RWPE2 (cell line): ENCODE measurements around the gene SYCP1.

Source experiments
- ATAC-seq: fragments of 200-7000 bp; cut with Tn5 transposase; 3 replicates; pipeline ENCODE4 v1.9.1; 2021; ENCODE audit warnings: low read depth
- DNase-seq: peaks from one replicate; pipeline ENCODE4 v3.0.0-alpha.2; 2020; ENCODE audit warnings: low spot score
- H3K27ac ChIP-seq: fragments of 450-650 bp; 2 replicates; pipeline ENCODE4 v1.5.1; 2017; ENCODE audit warnings: mild to moderate bottlenecking; ENCODE audit not compliant: poor library complexity, severe bottlenecking
- H3K27me3 ChIP-seq: fragments of 250-450 bp; sonication (Bioruptor Pico); 2 replicates; pipeline ENCODE4 v1.5.1; 2021; ENCODE audit warnings: mild to moderate bottlenecking, moderate library complexity; ENCODE audit not compliant: insufficient read depth, poor library complexity, severe bottlenecking
- H3K36me3 ChIP-seq: fragments of 250-450 bp; sonication (Bioruptor Pico); 2 replicates; pipeline ENCODE4 v1.5.1; 2020; ENCODE audit warnings: low read depth, mild to moderate bottlenecking, moderate library complexity
- H3K4me1 ChIP-seq: fragments of 250-450 bp; sonication (Bioruptor Pico); 2 replicates; pipeline ENCODE4 v1.5.1; 2021; ENCODE audit warnings: mild to moderate bottlenecking, moderate library complexity; ENCODE audit not compliant: insufficient read depth, poor library complexity, severe bottlenecking
- H3K4me3 ChIP-seq: fragments of 250-450 bp; sonication (Bioruptor Pico); 2 replicates; pipeline ENCODE4 v1.5.1; 2021; ENCODE audit warnings: mild to moderate bottlenecking, moderate library complexity; ENCODE audit not compliant: severe bottlenecking
- H3K9me3 ChIP-seq: fragments of 250-450 bp; sonication (Bioruptor Pico); 2 replicates; pipeline ENCODE4 v1.5.1; 2021; ENCODE audit warnings: mild to moderate bottlenecking, moderate library complexity; ENCODE audit not compliant: severe bottlenecking
- CTCF ChIP-seq: fragments of 450-650 bp; IDR thresholded peaks from one replicate; pipeline ENCODE4 v1.5.1; 2017; ENCODE audit warnings: mild to moderate bottlenecking, moderate library complexity; ENCODE audit not compliant: poor library complexity, severe bottlenecking

SYCP1 gene

GRCh38 chr1:114988095-114988494, 133.4 kb downstream of the SYCP1 start:
- ATAC-seq (no peak), DNase-seq (no peak)
- Histone ChIP-seq H3K4me3 (no peak overlapping the region), H3K9me3 (no peaks in the 10 kb centered on the region), H3K36me3 (no peaks in the 10 kb centered on the region), H3K4me1 (peaks cover 4% of the 10 kb centered on the region), H3K27me3 (no peaks in the 10 kb centered on the region), H3K27ac (no peak overlapping the region)
- TF ChIP-seq CTCF = no peak

GRCh38 chr1:114997510-114998289, 143.0 kb downstream of the SYCP1 start:
- Histone ChIP-seq H3K36me3 (no peaks in the 10 kb centered on the region), H3K27me3 (peaks cover 5% of the 10 kb centered on the region), H3K27ac (no peak overlapping the region), H3K9me3 (no peaks in the 10 kb centered on the region), H3K4me1 (no peaks in the 10 kb centered on the region), H3K4me3 (no peak overlapping the region)
- no peak for TF ChIP-seq CTCF
- DNase-seq = no peak
- ATAC-seq = no peak

- no peak for DNase-seq
- Histone ChIP-seq H3K4me3 (no peak overlapping the region), H3K9me3 (no peaks in the 10 kb centered on the region), H3K36me3 (no peaks in the 10 kb centered on the region), H3K27ac (no peak overlapping the region), H3K4me1 (no peaks in the 10 kb centered on the region), H3K27me3 (no peaks in the 10 kb centered on the region)
- ATAC-seq = no peak
- no peak for TF ChIP-seq CTCF
These were observed 151.5 kb downstream of the SYCP1 start for GRCh38 chr1:115006191-115006590.

- H3K36me3 ChIP-seq = no peaks in the 10 kb centered on the region
- no peaks in the 10 kb centered on the region for H3K9me3 ChIP-seq
- TF ChIP-seq CTCF = no peak
- DNase-seq (no peak), ATAC-seq (no peak)
- H3K4me3 ChIP-seq = no peak overlapping the region
- no peak overlapping the region for H3K27ac ChIP-seq
- no peaks in the 10 kb centered on the region for H3K27me3 ChIP-seq
- no peaks in the 10 kb centered on the region for H3K4me1 ChIP-seq
These were observed 157.3 kb downstream of the SYCP1 start for GRCh38 chr1:115012006-115012405.

GRCh38 chr1:115012434-115012833, 157.8 kb downstream of the SYCP1 start:
- H3K9me3 ChIP-seq = no peaks in the 10 kb centered on the region
- H3K4me3 ChIP-seq = no peak overlapping the region
- no peak overlapping the region for H3K27ac ChIP-seq
- no peak for TF ChIP-seq CTCF
- DNase-seq (no peak), ATAC-seq (no peak)
- no peaks in the 10 kb centered on the region for H3K36me3 ChIP-seq
- H3K27me3 ChIP-seq = no peaks in the 10 kb centered on the region
- no peaks in the 10 kb centered on the region for H3K4me1 ChIP-seq
